ENCODE data around the gene GXYLT1. TPM values are rescaled to one million over a fixed set of nuclear protein-coding genes. Genes with fewer than 3 reads are reported as not detected.

GXYLT1 gene
- total and polyA plus RNA-seq, 11 donors: 1.4 to 8.3 (median 4.8) TPM

GRCh38 chr12:42178101-42178500, 33.4 kb upstream of the GXYLT1 start:
- no peak for DNase-seq
- H3K4me3 ChIP-seq: no peak overlapping the region
- intact Hi-C loops (cut with DNase I): no loop called here
- H3K27me3 ChIP-seq: no peaks in the 10 kb centered on the region
- H3K9me3 ChIP-seq: peaks cover 0 to 6% (median 0%) of the 10 kb centered on the region in 12 donors
- no peak overlapping the region for H3K27ac ChIP-seq
- 90 to 94% (median 91%) methylated on average over 2 of the region's 2 CpGs for WGBS, 4 donors
- peaks cover 0 to 22% (median 5%) of the 10 kb centered on the region in 9 donors for H3K36me3 ChIP-seq
- peaks cover 0 to 31% (median 10%) of the 10 kb centered on the region in 12 donors for H3K4me1 ChIP-seq
- TF ChIP-seq POLR2A (IDR thresholded peaks at IDR 0.05) (no peak), CTCF (IDR thresholded peaks at IDR 0.05) (no peak)
- no peak for ATAC-seq

- DNase-seq (no peak), ATAC-seq (no peak)
- Histone ChIP-seq H3K4me3 (no peak overlapping the region), H3K27me3 (no peaks in the 10 kb centered on the region), H3K36me3 (peaks cover 0 to 37% (median 14%) of the 10 kb centered on the region in 9 donors), H3K9me3 (peaks cover 0 to 6% (median 0%) of the 10 kb centered on the region in 12 donors), H3K27ac (no peak overlapping the region), H3K4me1 (peaks cover 0 to 17% (median 0%) of the 10 kb centered on the region in 12 donors)
- 97 to 100% (median 98%) methylated on average over 1 of the region's 1 CpG for WGBS, 4 donors
- intact Hi-C loops (cut with DNase I): no loop called here
- TF ChIP-seq CTCF (IDR thresholded peaks at IDR 0.05) (no peak), POLR2A (IDR thresholded peaks at IDR 0.05) (no peak)
These were observed 30.3 kb upstream of the GXYLT1 start for GRCh38 chr12:42174978-42175377.

- intact Hi-C loops (cut with DNase I): no loop called here
These were observed 29.4 kb upstream of the GXYLT1 start for GRCh38 chr12:42173961-42174521.

More at GRCh38 chr12:42173961-42174521, 29.4 kb upstream of the GXYLT1 start:
- TF ChIP-seq POLR2A (IDR thresholded peaks at IDR 0.05): no peak
- no peak for TF ChIP-seq CTCF (IDR thresholded peaks at IDR 0.05)
- Histone ChIP-seq H3K27ac (peak overlapping the region in 1 of 12 donors; percentile 23), H3K4me3 (no peak overlapping the region), H3K36me3 (peaks cover 0 to 39% (median 12%) of the 10 kb centered on the region in 9 donors), H3K4me1 (peaks cover 0 to 20% (median 0%) of the 10 kb centered on the region in 12 donors), H3K27me3 (no peaks in the 10 kb centered on the region), H3K9me3 (peaks cover 0 to 6% (median 0%) of the 10 kb centered on the region in 12 donors)
- ATAC-seq (peak in 3 of 4 donors; percentile 31 to 71 (median 51)), DNase-seq (no peak)

All from heart left ventricle (tissue), 16 donors.